Left renal pelvis (tissue), 4 donors: Measurements from ENCODE around the gene ZNF627. TPM values are rescaled to one million over a fixed set of nuclear protein-coding genes. Genes with fewer than 3 reads are reported as not detected.
"Not testable (repeated sequence)": the region's sequence is repeated elsewhere in the genome, so short reads cannot be mapped to it uniquely, and the experiment has no call there.

ENCODE experiments used
- DNase-seq, 4 donors: peaks; one replicate each; pipeline ENCODE4 v3.0.0-alpha.2; 2013; ENCODE audit warnings: low read depth in 4 of 4, low spot score in 3 of 4
- polyA plus RNA-seq, 4 donors: library from polyadenylated mRNA; unstranded; fragments of 120-200 nt; gene quantifications; one replicate each; pipeline ENCODE4 v1.2.1, GENCODE V29; 2013; ENCODE audit not compliant: insufficient read length in 4 of 4

Gene ZNF627
- polyA plus RNA-seq, 4 donors: 33.0 to 50.7 (median 42.9) TPM

DNA sequence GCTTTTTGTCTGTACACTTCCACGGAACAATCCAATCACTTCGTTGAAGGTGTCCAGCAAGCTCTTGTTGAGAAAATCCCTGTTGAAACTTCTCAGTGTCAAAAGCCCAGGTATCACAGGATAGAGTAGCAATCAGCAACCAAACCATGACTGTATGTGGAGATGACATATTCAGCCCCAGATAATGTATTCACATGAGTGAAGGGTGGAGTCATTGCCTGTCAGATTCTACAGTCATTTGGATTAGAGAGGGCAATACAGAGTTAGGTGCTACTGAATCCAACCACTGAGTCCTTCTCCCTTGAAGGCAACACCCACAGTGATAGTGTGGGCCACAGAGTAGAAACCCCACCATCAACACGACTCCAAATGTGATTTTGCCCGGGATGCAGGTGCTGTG lies 23.3 kb downstream of the ZNF627 start:
- DNase-seq: no peak

DNA sequence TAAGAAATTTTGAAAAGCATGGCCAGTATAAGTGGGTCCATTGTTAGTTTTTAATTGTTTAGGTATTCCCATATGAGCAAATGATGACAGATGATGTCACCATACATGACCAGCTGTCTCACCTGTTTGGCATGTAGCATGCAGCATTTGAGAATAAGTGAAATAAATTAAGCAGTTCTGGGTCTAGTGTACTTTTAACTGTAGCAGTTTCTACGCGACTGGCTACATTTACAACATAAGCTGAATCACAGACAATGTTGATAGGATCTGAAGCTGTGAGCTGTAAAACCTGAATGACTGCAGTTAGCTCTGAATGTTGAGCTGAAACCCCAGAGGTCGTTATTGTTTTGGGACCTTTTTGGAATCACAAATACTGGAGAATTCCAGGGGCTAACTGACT lies 25.1 kb downstream of the ZNF627 start:
- not testable (repeated sequence) for DNase-seq

DNA sequence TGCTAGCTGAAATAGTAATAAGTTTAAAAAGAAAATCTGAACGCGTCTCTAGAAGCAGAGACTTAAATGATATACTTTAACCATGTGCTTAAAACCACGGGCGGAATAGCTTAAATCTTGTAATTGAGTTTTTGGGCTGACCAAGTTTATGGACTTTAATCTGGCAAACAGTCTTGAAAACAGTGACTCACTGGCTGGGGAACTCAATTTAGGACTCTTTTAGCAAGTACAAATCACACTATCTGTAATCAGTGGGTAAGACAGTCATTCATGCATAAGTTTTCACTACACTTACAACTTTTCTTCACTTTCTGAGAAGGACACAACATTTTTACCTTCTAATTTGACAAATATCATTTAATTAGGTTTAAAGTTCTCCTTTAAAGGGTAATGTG lies 26.8 kb downstream of the ZNF627 start:
- DNase-seq: peak in 1 of 4 donors; percentile 10

DNA sequence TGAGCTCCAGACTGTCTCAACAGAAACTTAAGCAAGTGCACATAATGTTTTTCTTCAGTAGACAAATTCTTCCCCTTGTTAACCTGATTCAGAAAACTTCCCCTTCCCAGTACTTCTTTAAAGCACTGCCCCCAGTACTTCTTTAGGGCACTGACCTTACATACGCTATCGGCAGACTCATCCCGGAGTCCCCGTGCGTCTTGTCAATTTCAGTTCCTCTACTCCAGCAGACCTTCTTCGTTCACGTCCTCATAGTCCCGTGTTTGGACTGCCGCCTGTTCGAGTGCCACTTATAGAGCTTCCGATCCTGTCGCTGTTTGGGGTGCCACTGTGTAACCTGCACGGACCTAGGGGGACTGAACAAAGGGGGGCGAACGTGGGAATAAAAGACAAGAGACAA lies 29.0 kb downstream of the ZNF627 start:
- DNase-seq: no peak

DNA sequence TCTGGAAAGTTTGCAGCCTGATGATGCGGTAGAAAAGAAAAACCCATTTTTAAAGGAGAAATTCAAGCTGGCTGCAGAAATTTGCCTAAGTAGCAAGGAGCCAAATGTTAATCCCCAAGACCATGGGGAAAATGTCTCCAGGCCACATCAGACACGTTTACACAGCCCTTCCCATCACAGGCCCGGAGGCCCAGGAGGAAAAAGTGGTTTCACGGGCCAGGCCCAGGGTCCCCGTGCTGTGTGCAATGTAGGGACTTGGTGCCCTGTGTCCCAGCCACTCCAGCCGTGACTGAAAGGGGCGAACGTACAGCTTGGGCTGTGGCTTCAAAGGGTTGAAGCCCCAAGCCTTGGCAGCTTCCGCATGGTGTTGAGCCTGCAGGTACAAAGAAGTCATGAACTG lies 35.9 kb downstream of the ZNF627 start:
- DNase-seq: no peak

DNA sequence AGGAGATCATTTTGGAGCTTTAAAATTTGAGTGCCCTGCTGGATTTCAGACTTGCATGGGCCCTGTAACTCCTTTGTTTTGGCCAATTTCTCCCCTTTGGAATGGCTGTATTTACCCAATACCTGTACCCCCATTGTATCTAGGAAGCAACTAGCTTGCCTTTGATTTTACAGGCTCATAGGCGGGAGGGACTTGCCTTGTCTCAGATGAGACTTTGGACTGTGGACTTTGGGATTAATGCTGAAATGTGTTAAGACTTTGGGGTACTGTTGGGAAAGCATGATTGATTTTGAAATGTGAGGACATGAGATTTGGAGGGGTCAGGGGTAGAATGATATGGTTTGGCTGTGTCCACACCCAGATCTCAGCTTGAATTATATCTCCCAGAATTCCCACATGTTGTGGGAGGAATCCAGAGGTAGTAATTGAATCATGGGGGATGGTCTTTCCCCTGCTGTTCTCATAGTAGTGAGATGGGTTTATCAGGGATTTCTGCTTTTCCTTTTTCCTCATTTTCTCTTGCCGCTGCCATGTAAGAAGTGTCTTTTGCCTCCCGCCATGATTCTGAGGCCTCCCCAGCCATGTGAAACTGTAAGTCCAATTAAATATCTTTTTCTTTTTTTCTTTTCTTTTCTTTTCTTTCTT lies 36.9 kb downstream of the ZNF627 start:
- DNase-seq: not testable (repeated sequence)

DNA sequence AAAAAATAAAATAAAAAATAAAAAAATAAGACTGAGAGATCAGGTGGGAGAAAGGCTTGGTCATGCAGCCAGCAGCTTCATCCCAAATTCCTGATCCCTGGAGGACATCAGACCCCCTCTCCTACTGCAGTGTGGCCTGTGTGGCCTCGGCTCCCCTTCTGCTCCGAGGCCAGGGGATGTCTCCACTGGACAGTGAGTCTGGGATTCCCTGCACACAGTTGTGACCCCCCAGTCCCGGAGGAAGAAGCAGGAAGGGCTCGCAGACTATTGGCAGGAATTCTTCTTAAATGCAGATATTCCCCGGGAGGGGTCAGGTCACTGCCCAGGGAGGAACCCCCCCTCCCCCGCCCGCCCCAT lies 41.9 kb downstream of the ZNF627 start:
- DNase-seq: no peak

DNA sequence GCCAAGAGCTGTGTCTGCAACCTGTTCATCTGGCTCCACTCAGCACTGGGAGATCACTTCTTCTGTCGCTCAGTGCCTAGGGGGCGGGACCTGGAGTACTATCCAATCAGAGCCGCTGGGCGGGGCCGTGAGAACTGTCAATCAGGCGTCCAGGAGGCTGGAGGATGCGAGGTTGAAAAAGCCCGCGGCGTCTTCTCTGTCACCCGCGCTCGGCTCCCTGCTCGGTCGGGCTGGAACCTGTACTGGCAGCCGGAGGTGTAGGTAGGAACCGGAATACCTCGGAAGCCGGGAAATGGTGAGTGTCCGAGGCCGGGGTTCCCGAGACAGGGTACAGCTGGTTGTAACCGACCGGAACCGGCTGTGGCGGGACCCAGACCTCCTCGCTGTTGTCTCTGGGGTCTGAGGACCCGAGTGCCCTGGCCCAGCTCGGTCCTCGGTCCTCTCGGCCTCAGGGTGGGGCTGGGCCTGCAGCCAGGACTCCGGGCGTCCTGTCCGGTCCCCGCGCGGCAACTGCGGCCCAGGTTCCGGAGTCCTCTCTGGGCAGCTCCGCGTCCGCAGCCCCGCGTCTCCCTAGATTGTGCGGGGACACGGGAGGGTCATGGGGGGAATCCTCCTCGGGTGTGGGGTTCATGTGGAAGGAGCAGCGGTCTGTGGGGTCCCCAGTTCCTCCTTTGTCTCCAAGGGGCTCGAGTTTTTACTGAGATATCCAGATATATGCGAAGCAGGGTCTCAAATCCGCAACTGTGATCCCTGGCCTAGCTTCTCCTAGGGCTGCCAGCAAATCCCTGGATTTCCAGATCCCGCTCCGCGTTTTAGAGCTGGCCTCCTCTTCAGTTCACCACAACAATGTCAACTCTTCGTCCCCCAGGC lies 42.6 kb downstream of the ZNF627 start:
- DNase-seq: peak; percentile 83 to 94 (median 92)

DNA sequence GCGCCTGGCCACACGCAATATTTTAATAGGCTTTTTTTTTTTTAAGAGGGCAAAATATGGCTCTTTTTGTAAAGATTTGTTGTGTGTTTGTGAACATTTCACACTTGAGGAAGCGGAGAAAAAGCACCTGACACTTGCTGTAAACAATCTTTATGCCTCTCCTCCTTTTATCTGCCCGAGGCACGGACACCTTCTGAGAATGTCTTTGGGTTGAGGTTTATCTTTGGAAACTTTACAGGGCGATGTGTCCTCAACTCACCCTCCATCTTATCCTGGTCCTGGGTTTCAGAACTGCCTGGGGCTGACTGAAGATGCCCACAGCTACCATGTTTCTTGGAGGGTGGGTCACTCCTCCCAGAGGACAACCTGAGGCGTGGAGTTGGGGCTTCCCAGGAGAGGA lies 44.0 kb downstream of the ZNF627 start:
- DNase-seq: no peak

DNA sequence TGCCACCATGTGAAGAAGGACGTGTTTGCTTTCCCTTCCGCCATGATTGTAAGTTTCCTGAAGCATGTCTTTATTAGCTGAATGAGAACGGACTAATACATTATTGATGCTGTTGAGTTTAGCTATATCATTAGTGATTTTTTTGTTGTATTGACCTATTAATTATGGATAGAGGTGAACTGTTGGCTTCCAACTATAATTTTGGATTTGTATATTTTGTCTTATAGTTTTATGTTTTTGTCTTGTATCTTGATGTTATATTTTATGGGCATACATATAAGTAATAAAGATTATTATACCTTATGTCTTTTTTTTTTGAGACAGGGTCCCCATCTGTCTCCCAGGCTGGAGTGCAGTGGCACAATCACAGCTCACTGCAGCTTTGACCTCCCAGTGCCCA lies 45.6 kb downstream of the ZNF627 start:
- no peak for DNase-seq

DNA sequence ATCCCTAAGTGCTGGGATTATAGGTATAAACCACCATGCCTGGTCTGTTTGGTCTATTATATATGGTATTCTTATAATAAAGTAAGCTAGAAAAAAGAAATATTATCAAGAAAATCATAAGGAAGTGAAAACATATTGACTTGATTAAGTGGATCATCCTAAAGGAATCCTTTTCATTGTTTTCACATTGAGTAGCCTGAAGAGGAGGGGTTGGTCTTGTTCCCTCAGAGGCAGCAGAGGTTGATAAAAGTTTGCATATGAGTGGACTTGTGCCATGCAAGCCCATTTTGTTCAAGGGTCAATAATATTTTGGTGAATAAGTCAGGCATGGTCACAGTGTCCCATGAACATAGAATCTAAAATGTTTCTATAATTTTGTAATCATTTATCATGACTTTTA lies 52.7 kb downstream of the ZNF627 start:
- no peak for DNase-seq

DNA sequence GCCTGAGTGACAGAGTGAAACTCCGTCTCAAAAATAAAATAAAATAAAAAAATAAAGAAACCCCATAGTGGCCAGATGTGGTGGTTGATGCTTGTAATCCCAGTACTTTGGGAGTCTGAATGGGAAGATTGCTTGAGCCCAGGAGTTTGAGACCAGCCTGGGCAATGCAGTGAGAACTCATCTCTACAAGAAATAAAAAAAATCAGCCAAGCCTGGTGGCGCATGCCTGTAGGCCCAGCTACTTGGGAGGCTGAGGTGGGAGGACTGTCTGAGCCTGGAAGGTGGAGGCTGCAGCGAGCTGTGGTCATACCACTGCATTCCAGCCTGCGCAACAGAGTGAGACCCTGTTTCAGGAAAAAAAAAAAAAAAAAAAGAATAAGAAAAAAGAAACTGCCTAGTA lies 53.8 kb downstream of the ZNF627 start:
- no peak for DNase-seq

DNA sequence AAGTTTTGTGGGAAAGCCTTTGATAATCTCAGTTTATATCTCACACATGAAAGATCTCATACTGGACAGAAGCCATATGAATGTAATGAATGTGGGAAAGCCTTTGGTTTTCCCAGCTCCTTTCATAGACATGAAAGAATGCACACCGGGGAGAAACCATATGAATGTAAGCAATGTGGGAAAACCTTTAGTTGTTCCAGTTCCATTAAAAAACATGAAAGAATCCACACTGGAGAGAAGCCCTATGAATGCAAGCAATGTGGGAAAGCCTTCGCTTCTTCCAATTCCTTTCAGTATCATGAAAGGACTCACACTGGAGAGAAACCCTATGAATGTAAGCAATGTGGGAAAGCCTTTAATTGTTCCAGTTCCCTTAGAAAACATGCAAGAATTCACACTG lies 54.8 kb downstream of the ZNF627 start:
- no peak for DNase-seq

DNA sequence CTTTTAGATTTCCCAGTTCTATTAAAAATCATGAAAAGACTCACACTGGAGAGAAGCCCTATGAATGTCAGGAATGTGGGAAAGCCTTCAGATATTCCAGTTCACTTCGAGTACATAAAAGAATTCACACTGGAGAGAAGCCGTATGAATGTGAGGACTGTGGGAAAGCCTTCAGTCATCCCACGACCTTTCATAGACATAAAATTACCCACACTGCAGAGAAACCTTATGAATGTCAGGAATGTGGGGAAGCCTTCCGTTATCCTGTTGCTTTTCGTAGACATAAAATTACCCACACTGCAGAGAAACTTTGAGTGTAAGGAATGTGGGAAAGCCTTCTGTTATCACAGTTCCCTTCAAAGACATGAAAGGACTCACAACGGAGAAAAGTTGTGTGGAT lies 55.2 kb downstream of the ZNF627 start:
- DNase-seq: no peak

DNA sequence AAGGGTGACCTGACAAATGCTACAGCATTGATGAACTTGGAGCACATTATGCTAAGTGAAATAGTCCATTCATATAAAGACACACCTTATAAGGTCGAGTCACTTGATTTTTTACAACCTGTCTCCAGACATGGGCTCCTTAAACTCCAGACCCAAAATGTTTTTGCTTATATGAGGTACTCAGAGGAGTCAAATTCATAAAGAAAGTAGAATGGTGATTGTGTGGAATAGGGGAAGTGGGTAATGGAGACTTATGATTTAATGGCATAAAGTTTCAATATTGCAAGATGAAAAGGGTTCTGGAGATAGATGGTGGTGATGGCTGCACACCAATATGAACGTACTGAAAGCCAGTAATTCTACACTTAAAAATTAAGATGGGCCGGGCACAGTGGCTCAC lies 59.3 kb downstream of the ZNF627 start:
- no peak for DNase-seq

DNA sequence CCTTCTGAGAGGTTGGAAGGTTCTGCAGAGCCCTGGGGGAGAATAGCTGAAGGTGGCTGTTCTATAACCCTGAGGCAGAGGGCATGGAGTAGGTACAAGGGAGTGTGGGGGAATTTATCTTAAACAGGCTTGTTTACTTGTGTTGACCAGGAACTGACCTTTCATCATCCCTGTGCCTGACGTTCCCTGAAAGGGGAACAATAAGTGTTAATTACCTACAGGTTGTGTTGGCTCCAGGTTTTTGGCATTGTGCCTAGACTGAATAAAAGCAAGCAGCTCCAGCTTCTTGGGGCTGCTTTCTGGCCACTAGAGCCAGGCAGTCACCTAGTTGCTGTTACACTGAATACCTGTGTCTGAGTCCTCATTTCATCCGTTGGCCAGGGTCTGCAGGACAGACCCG lies 60.0 kb downstream of the ZNF627 start:
- DNase-seq: no peak

DNA sequence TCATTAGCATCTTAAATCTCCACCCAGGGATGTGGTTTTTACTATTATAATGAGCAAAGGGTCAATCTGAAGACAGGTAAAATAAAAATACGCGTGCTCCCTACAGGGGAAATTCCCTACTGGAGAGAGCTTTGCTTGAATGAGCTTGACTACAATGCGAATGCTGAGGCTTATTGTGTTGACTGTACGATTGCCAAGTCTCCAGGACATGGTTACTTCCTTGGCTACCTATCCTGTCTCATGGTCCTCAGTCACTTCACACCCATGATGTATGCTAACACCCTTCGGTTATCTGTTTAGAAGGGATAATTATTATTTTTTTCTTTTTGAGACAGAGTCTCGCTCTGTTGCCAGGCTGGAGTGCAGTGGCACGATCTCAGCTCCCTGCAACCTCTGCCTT lies 61.7 kb downstream of the ZNF627 start:
- DNase-seq: no peak

DNA sequence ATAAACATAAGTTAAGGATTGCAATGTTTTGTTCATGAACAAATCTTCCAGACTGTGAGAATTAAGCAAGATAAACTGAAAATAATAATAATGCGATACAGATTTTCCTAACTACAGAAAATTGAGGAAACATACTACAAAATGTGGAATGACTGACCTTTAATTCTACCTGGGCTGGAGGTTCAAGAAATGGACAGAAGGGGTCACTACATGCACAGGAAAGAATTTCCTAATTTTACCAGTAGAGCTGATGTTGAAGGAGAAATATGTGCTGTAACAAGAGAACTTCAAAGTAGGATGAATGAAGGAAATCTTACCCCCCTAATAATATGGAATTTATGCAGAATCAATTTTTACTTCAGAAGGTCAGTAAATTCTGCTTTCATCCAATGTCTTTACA lies 62.3 kb downstream of the ZNF627 start:
- DNase-seq: no peak

DNA sequence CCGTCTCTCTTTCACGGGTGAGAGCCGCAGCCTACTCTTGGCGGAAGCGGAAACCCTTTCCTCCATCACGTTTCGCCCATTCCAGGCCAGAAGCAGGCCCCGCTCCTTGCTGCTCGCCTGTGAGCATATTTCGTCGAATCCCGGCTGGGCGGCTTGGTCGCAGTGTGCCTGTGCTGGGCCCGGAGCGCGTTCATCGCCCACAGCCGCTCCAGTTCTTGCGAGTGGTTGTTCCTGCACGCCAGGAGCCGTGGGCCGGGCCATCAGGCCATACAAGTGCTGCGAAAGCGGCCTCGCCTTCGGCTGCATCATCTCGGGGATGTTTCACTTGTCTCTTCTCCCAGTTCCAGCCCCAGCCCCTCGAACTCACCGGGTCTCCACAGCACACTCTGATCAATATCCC lies 65.0 kb downstream of the ZNF627 start:
- no peak for DNase-seq

DNA sequence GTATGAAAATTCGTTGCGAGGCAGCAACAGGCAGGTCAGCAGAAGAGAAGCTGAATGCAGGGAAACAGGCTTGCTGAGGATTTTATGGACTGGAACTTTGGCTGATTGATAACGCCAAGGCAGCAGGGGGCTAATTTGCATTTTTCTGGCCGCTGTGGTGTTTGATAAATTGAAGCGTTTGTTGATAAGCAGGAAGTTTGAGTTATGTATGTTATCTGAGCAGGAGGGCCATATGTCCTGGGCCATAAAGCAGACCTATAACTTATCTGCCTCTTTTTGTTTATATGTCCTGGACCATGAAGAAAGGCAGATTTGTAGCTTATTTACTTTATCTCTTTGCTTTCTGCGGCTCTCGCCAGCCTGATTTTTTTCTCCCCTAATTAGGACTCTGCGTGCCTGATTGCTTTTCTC lies 65.9 kb downstream of the ZNF627 start:
- DNase-seq: no peak
